GM18909 (cell line): ENCODE results near the gene GPR160.
"Not testable (repeated sequence)": the region's sequence is repeated elsewhere in the genome, so short reads cannot be mapped to it uniquely, and the experiment has no call there.

ENCODE experiments used
- ATAC-seq: cut with Tn5 transposase; IDR thresholded peaks from one replicate; pipeline ENCODE4 v1.9.1; 2021; ENCODE audit warnings: mild to moderate bottlenecking; ENCODE audit not compliant: unreplicated experiment, poor library complexity

Gene GPR160

GRCh38 chr3:170102431-170102830 is 64.6 kb downstream of the GPR160 start:
- ATAC-seq = no peak

DNA sequence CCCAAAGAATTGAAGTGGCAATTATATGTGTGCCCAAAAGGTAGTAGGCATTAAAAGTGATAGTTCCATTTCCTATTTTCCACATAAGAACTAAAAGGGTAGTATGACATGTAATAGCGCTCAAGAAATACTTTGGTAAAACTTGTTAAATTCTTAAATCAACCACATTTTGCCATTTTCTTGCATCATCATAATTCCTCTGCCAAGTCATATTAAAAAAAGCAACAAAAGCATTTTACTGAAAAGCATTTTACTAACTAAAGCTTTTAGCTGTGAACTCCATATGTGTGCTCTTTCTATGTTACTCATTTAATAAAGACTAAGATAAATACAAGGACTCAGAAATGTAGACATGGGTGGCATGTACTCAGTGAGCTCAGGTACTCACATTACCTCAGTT is 70.1 kb downstream of the GPR160 start:
- ATAC-seq = no peak

DNA sequence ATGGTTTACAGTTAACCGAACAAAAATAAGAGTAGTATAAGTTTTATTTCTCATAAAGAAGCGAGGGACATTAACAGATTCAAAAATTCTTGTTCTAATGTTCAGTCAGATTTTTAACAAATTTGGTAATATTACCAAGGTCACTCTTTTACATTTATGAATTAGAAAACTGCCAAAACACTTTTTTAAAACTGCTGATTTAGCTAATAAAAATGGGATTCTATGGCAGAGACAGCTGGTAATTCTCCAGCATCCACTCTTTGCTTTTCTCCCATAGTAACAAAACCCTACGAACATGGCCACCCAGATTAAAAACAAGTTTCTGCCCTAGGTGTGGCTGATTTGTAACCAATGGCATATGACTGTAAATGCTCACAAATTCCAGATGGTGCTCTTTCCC is 71.2 kb downstream of the GPR160 start:
- ATAC-seq = no peak

GRCh38 chr3:170109579-170110293 is 71.9 kb downstream of the GPR160 start:
- ATAC-seq = no peak

DNA sequence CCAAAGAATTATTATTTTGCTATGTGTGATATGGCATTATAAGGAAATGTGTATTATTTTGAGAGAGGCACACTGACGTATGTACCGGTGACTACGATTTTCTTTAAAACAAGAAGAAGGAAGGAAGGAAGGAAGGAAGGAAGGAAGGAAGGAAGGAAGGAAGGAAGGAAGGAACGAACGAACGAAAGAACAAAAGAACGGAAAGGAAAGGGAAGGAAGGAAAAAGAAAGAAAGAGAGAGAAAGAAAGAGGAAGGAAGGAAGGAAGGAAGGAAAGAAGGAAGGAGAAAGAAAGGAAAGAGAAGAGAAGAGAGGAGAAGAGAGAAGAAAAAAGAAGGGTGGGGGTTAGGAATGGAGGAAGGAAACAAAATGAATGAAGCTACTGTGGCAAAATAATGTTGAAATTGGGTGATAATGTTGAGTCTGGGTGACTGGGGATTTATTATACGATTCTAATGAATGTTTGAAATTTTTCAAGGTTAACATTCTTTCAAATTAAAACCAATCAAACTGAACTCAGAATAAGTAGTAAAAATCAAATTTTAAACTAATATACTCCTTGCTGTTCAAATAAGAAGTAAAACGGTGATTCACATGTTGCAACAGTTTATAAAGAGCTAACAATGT is 73.5 kb downstream of the GPR160 start:
- no peak for ATAC-seq

DNA sequence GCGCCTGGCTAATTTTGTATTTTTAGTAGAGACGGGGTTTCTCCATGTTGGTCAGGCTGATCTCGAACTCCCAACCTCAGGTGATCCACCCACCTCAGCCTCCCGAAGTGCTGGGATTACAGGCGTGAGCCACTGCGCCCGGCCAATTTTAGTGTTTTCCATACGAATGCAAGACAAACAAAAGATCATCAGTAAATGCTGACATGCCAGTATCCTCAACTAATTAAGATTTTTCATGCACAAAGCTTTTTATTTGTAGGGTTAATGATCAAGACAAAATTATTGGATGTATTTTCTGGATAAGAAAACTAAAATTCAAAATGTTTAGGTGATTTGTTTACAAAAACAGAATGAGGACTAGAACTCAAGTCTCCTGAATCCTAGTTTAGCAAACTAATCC is 76.4 kb downstream of the GPR160 start:
- ATAC-seq = not testable (repeated sequence)

DNA sequence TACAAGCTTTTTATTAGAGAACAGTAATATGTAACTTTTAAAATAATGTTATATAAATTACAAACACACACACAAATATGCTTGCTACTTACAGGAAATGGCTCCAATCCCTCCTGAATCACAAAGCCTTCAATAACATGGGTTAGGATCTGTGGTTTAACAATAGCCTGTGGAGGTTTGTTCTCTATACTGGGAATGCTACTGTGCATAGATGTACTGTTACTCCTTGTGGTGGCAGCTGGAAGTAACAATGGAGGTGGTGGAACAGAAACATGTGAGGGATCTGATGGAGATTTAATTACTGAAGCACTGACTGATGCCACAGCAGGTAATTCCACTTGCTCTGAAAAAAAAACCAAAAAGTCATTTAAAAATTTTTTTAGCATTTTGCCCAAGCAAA is 79.3 kb downstream of the GPR160 start:
- ATAC-seq = no peak

GRCh38 chr3:170128259-170128976 is 90.6 kb downstream of the GPR160 start:
- ATAC-seq = peak; percentile 91

DNA sequence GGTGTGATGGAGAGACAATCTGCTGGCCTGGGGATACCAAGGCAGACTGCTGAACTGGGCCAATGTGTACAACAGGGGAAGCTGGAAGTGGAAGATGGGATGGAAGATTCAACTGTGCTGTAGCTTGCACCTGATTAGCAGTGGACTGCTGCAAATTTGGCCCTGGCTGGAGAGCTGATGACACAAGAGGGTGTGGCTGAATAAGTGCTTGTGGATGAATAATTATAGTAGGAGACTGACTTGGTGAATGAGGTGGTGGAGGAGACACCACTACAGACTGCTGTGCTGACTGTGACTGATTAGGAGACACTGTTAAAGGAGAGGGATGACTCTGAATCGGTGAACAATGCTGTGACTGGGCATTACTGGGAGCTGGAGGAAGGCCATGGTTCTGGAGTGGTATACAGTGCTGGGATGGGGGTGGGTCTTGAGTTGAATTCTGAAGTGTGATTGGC is 91.2 kb downstream of the GPR160 start:
- ATAC-seq = peak; percentile 67

- no peak for ATAC-seq
These were observed 92.7 kb downstream of the GPR160 start for GRCh38 chr3:170130532-170130931.

DNA sequence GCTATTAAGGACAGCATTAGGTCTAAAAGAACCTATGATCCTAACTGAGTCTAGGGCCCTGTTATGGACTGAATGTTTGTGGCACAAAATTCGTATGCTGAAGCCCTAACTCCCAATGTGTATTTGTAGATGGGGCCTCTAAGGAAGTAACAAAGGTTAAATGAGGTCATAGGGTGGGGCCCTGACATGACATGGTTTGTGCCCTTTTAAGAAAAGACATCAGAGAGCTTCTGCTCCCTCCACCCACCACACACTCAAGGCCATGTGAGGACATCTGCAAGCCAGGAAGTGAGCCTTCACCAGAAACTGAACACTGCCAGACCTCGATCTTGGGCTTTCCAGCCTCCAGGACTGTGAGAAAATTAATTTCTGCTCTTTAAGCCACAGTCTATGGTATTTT is 94.5 kb downstream of the GPR160 start:
- ATAC-seq = no peak
